H9 (cell line): Measurements from ENCODE around the gene RINT1. TPM values are rescaled to one million over a fixed set of nuclear protein-coding genes. Genes with fewer than 3 reads are reported as not detected.

Experiments
- DNase-seq: peaks from one replicate; pipeline ENCODE4 v3.0.0-alpha.2; 2017
- H2AFZ ChIP-seq: one replicate; pipeline ENCODE4 v1.6.1; 2013; ENCODE audit warnings: mild to moderate bottlenecking, low read length, control low read depth, moderate library complexity
- H2AK5ac ChIP-seq: 2 replicates; pipeline ENCODE4 v1.6.1; 2013; ENCODE audit warnings: low read length, control low read depth, mixed read lengths; ENCODE audit not compliant: insufficient read length
- H2BK120ac ChIP-seq: one replicate; pipeline ENCODE4 v1.6.1; 2013; ENCODE audit warnings: low read depth, mild to moderate bottlenecking, low read length, control low read depth, inconsistent platforms; ENCODE audit not compliant: poor library complexity, severe bottlenecking
- H2BK12ac ChIP-seq: 2 replicates; pipeline ENCODE4 v1.6.1; 2013; ENCODE audit warnings: low read length, control low read depth, mixed read lengths, low read depth; ENCODE audit not compliant: insufficient read length
- H2BK15ac ChIP-seq: 2 replicates; pipeline ENCODE4 v1.6.1; 2013; ENCODE audit warnings: low read depth, low read length, control low read depth
- H2BK20ac ChIP-seq: one replicate; pipeline ENCODE4 v1.6.1; 2013; ENCODE audit warnings: low read depth, mild to moderate bottlenecking, low read length, control low read depth, inconsistent platforms; ENCODE audit not compliant: poor library complexity, severe bottlenecking
- H2BK5ac ChIP-seq: 2 replicates; pipeline ENCODE4 v1.6.1; 2013; ENCODE audit warnings: low read length, control low read depth, mixed read lengths; ENCODE audit not compliant: insufficient read length
- H3K14ac ChIP-seq: 2 replicates; pipeline ENCODE4 v1.6.1; 2013; ENCODE audit warnings: low read length, control low read depth; ENCODE audit not compliant: insufficient read depth
- H3K18ac ChIP-seq: 2 replicates; pipeline ENCODE4 v1.6.1; 2013; ENCODE audit warnings: low read depth, mild to moderate bottlenecking, mixed read lengths, low read length, control low read depth; ENCODE audit not compliant: insufficient read length
- H3K23ac ChIP-seq: 2 replicates; pipeline ENCODE4 v1.6.1; 2013; ENCODE audit warnings: low read length, control low read depth, mixed read lengths, low read depth; ENCODE audit not compliant: insufficient read length
- H3K23me2 ChIP-seq: 2 replicates; pipeline ENCODE4 v1.6.1; 2013; ENCODE audit warnings: low read depth, mild to moderate bottlenecking, mixed read lengths, low read length, control low read depth; ENCODE audit not compliant: insufficient read length, poor library complexity, severe bottlenecking
- H3K27ac ChIP-seq: 2 replicates; pipeline ENCODE4 v1.5.1; 2013; ENCODE audit warnings: low read length, control low read depth, mixed read lengths, low read depth; ENCODE audit not compliant: insufficient read length
- H3K27me3 ChIP-seq: 2 replicates; pipeline ENCODE4 v1.6.1; 2013; ENCODE audit warnings: low read length, control low read depth, inconsistent platforms; ENCODE audit not compliant: insufficient read depth
- H3K4ac ChIP-seq: 2 replicates; pipeline ENCODE4 v1.6.1; 2013; ENCODE audit warnings: low read depth, mild to moderate bottlenecking, control low read depth, inconsistent platforms, low read length, moderate library complexity
- H3K4me1 ChIP-seq: 2 replicates; pipeline ENCODE4 v1.6.1; 2013; ENCODE audit warnings: low read length, control low read depth, inconsistent platforms; ENCODE audit not compliant: insufficient read depth
- H3K4me2 ChIP-seq: 2 replicates; pipeline ENCODE4 v1.6.1; 2013; ENCODE audit warnings: low read length, control low read depth, mixed read lengths; ENCODE audit not compliant: insufficient read length, insufficient read depth
- H3K56ac ChIP-seq: 2 replicates; pipeline ENCODE4 v1.6.1; 2013; ENCODE audit warnings: low read depth, mild to moderate bottlenecking, mixed read lengths, low read length, control low read depth; ENCODE audit not compliant: insufficient read length
- H3K79me1 ChIP-seq: 2 replicates; pipeline ENCODE4 v1.6.1; 2013; ENCODE audit warnings: low read depth, mild to moderate bottlenecking, moderate library complexity, low read length, control low read depth, inconsistent platforms; ENCODE audit not compliant: insufficient read depth, poor library complexity, severe bottlenecking
- H3K79me2 ChIP-seq: 2 replicates; pipeline ENCODE4 v1.6.1; 2013; ENCODE audit warnings: low read length, control low read depth, inconsistent platforms; ENCODE audit not compliant: insufficient read depth
- H3K9ac ChIP-seq: 2 replicates; pipeline ENCODE4 v1.6.1; 2013; ENCODE audit warnings: low read length, control low read depth, mixed read lengths; ENCODE audit not compliant: insufficient read length; ENCODE audit errors: extremely low read depth
- H3K9me3 ChIP-seq: one replicate; pipeline ENCODE4 v1.6.1; 2013; ENCODE audit warnings: low read depth, low read length, inconsistent platforms; ENCODE audit not compliant: control insufficient read depth
- H3T11ph ChIP-seq: one replicate; pipeline ENCODE4 v1.6.1; 2013; ENCODE audit warnings: mild to moderate bottlenecking, low read length, control low read depth, inconsistent platforms
- H4K20me1 ChIP-seq: one replicate; pipeline ENCODE4 v1.6.1; 2013; ENCODE audit not compliant: control insufficient read depth, insufficient read length, insufficient read depth
- H4K5ac ChIP-seq: 2 replicates; pipeline ENCODE4 v1.6.1; 2013; ENCODE audit warnings: low read depth, mild to moderate bottlenecking, mixed read lengths, low read length, control low read depth; ENCODE audit not compliant: insufficient read length
- H4K8ac ChIP-seq: replicated peaks from 2 replicates; pipeline ENCODE4 v1.6.1; 2013; ENCODE audit warnings: low read length, control low read depth, mixed read lengths, low read depth; ENCODE audit not compliant: insufficient read length
- H4K91ac ChIP-seq: 2 replicates; pipeline ENCODE4 v1.6.1; 2013; ENCODE audit warnings: low read depth, mild to moderate bottlenecking, moderate library complexity, mixed read lengths, low read length, control low read depth; ENCODE audit not compliant: insufficient read length
- H3K27ac Mint-ChIP-seq, 3 experiments: 2 replicates in 2 of 3; 3 replicates in 1 of 3; pipeline ENCODE4 v1.8.0; 2020 to 2021; ENCODE audit warnings: mixed read lengths in 3 of 3, mild to moderate bottlenecking in 1 of 3, moderate library complexity in 1 of 3
- H3K27me3 Mint-ChIP-seq: 2 replicates; pipeline ENCODE4 v1.8.0; 2021; ENCODE audit warnings: low read depth, mild to moderate bottlenecking, moderate library complexity, mixed read lengths
- H3K36me3 Mint-ChIP-seq, 3 experiments: 2 replicates in 2 of 3; 3 replicates in 1 of 3; pipeline ENCODE4 v1.8.0; 2020 to 2021; ENCODE audit warnings: low read depth in 3 of 3, mixed read lengths in 3 of 3; ENCODE audit not compliant: insufficient read depth in 1 of 3
- H3K4me1 Mint-ChIP-seq, 2 experiments: 2 replicates each; pipeline ENCODE4 v1.8.0; 2020; ENCODE audit warnings: mixed read lengths in 2 of 2
- H3K4me3 Mint-ChIP-seq, 2 experiments: 2 replicates in 1 of 2; 3 replicates in 1 of 2; pipeline ENCODE4 v1.8.0; 2020 to 2021; ENCODE audit warnings: mild to moderate bottlenecking in 2 of 2, mixed read lengths in 2 of 2, moderate library complexity in 1 of 2
- H3K9me3 Mint-ChIP-seq, 2 experiments: 2 replicates in 1 of 2; 3 replicates in 1 of 2; pipeline ENCODE4 v1.8.0; 2020; ENCODE audit warnings: mild to moderate bottlenecking in 2 of 2, mixed read lengths in 2 of 2, moderate library complexity in 1 of 2
- total RNA-seq: library from RNA; stranded (reverse); gene quantifications from 2 replicates; pipeline ENCODE4 v1.2.1, GENCODE V29; 2021
- TF ChIP-seq, protein P1 (sequence below): fragments of 200-600 bp; sonication (generic); conservative IDR thresholded peaks from 3 replicates; pipeline ENCODE4 v1.8.0; 2021; ENCODE audit warnings: antibody characterized with exemption, mild to moderate bottlenecking

RINT1 gene
- total RNA-seq, 1 experiment from 2014 or later, result 21.5 TPM

DNA sequence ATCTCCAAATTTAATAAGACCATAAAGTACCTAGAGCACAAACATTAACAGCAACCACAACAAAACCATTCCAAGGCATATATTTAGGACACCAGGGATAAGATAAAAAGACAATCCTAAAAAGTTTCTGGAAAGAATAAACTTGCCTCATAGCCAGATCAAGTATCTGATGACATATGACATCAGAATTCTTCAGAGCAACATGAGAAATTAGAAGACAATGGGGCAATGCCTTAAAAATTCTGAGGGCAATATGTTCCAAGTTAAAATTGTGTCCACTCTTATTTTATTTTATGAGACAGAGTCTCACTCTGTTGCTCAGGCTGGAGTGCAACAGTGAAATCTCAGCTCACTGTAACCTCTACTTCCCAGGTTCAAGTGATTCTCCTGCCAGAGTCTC is 46.5 kb downstream of the RINT1 start:
- Histone ChIP-seq H2AK5ac (no peak overlapping the region), H3K79me2 (0 out of 2 replicates have a peak, but pooled peaks cover 1% of the 10 kb centered on the region), H3K4me2 (no peak overlapping the region), H3K23ac (no peak overlapping the region), H4K20me1 (no peaks in the 10 kb centered on the region), H3K9me3 (no peaks in the 10 kb centered on the region), H2BK120ac (no peak overlapping the region), H3K4ac (no peak overlapping the region), H4K5ac (no peak overlapping the region), H3T11ph (no peak overlapping the region), H2AFZ (no peak overlapping the region), H4K8ac (no peak overlapping the region), H4K91ac (no peak overlapping the region), H3K23me2 (no peaks in the 10 kb centered on the region), H3K18ac (no peak overlapping the region), H2BK12ac (no peak overlapping the region), H3K56ac (no peak overlapping the region), H3K27me3 (no peaks in the 10 kb centered on the region), H2BK20ac (no peak overlapping the region), H3K27ac (no peak overlapping the region), H2BK15ac (no peak overlapping the region), H3K79me1 (no peaks in the 10 kb centered on the region), H3K4me1 (no peaks in the 10 kb centered on the region), H3K9ac (no peak overlapping the region), H2BK5ac (no peak overlapping the region), H3K14ac (no peak overlapping the region)
- TF ChIP-seq, protein P1, sequence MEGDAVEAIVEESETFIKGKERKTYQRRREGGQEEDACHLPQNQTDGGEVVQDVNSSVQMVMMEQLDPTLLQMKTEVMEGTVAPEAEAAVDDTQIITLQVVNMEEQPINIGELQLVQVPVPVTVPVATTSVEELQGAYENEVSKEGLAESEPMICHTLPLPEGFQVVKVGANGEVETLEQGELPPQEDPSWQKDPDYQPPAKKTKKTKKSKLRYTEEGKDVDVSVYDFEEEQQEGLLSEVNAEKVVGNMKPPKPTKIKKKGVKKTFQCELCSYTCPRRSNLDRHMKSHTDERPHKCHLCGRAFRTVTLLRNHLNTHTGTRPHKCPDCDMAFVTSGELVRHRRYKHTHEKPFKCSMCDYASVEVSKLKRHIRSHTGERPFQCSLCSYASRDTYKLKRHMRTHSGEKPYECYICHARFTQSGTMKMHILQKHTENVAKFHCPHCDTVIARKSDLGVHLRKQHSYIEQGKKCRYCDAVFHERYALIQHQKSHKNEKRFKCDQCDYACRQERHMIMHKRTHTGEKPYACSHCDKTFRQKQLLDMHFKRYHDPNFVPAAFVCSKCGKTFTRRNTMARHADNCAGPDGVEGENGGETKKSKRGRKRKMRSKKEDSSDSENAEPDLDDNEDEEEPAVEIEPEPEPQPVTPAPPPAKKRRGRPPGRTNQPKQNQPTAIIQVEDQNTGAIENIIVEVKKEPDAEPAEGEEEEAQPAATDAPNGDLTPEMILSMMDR, result no peak
- H3K27ac Mint-ChIP-seq, result no peak overlapping the region
- peaks cover 8 to 16% of the 10 kb centered on the region in 2 experiments for H3K4me1 Mint-ChIP-seq
- no peaks in the 10 kb centered on the region; the same call in 1 of the 2 replicates for H3K27me3 Mint-ChIP-seq
- H3K36me3 Mint-ChIP-seq, result peaks cover 2 to 4% (median 3%) of the 10 kb centered on the region in 3 experiments; a peak in 5 of 7 replicates
- no peak overlapping the region for H3K4me3 Mint-ChIP-seq
- no peak for DNase-seq
- peaks cover 4% of the 10 kb centered on the region in 2 experiments; a peak in 4 of 5 replicates for H3K9me3 Mint-ChIP-seq
